A549 (cell line): Measurements from ENCODE around the gene TMEM123. TPM values are rescaled to one million over a fixed set of nuclear protein-coding genes. Genes with fewer than 3 reads are reported as not detected.

ENCODE experiments used
- ATAC-seq, 2 experiments: fragments of 200-7000 bp in 1 of 2; fragments of >200 bp in 1 of 2; cut with Nextera tagmentation in 1 of 2; cut with Tn5 transposase in 1 of 2; 3 replicates each; pipeline versions ENCODE4 v1.8.0 to v1.9.1; 2018 to 2020; ENCODE audit warnings: mild to moderate bottlenecking in 1 of 2, moderate library complexity in 1 of 2
- CTCF ChIA-PET: fragments of 300-600 bp; sonication (Branson Sonifier 250); formaldehyde crosslinking; extraction: SDS; loops from one replicate; lab custom pipeline; 2021; ENCODE audit warnings: antibody characterized with exemption, inconsistent platforms; lab: Yijun Ruan, JAX
- POLR2A ChIA-PET: fragments of 350-600 bp; formaldehyde crosslinking; extraction: SDS; loops from one replicate; lab custom pipeline; 2021; ENCODE audit warnings: antibody characterized with exemption, inconsistent platforms; lab: Yijun Ruan, JAX
- DNase-seq, 2 experiments: peaks; one replicate each; pipeline versions ENCODE4 v3.0.0 to v3.0.0-alpha.2; 2011 to 2016; ENCODE audit warnings: low read depth in 1 of 2, low spot score in 1 of 2
- FAIRE-seq: peaks from 2 replicates; lab custom pipeline; 2011; peaks lifted over from hg19 to GRCh38; lab: Jason Lieb, UNC
- H3K27ac ChIP-seq, 2 experiments: fragments of >200 bp; sonication (Bioruptor Twin); formaldehyde crosslinking; 3 replicates each; pipeline ENCODE4 v1.5.1; 2016 to 2017
- H3K4me1 ChIP-seq: fragments of >200 bp; sonication (Bioruptor Twin); formaldehyde crosslinking; 3 replicates; pipeline ENCODE4 v1.6.1; 2016
- H3K4me2 ChIP-seq: fragments of >200 bp; sonication (Bioruptor Twin); formaldehyde crosslinking; 3 replicates; pipeline ENCODE4 v1.6.1; 2016
- H3K4me3 ChIP-seq: fragments of >200 bp; sonication (Bioruptor Twin); formaldehyde crosslinking; 3 replicates; pipeline ENCODE4 v1.5.1; 2016
- H3K9me3 ChIP-seq: fragments of >200 bp; sonication (Bioruptor Twin); formaldehyde crosslinking; 3 replicates; pipeline ENCODE4 v1.6.1; 2016
- HOXA7 ChIP-seq: fragments of 250-450 bp; sonication (Bioruptor Pico); IDR thresholded peaks from 2 replicates; pipeline ENCODE4 v1.5.0; 2020; ENCODE audit warnings: mild to moderate bottlenecking, moderate library complexity
- MAFK ChIP-seq: fragments of 450-650 bp; IDR thresholded peaks from 2 replicates; pipeline ENCODE4 v1.6.1; 2014; ENCODE audit not compliant: partially characterized antibody
- WGBS: methylation state at CpG from one replicate; pipeline ENCODE4 v1.1.6; 2017; ENCODE audit errors: missing lambda C conversion rate; 5-methylcytosine and 5-hydroxymethylcytosine counted together
- polyA plus RNA-seq, 4 experiments: library from polyadenylated mRNA; depleted of rRNA in 3 of 4; stranded (reverse); fragments of >200 nt; fragmentation: RNase III in 1 of 4; extraction: RNeasy Plus Mini Kit Qiagen cat#74134 plus additional on column Dnase treatment in 1 of 4; gene quantifications; 2 replicates in 3 of 4; 3 replicates in 1 of 4; pipeline ENCODE4 v1.2.3, GENCODE V29; 2011 to 2017
- TF ChIP-seq, protein P1 (sequence below): IDR thresholded peaks from 2 replicates; pipeline ENCODE4 v1.6.1; 2012

Gene TMEM123
- polyA plus RNA-seq, 2 of the 4 experiments (the other 2 are of a cell fraction), result 199 to 458 TPM

DNA sequence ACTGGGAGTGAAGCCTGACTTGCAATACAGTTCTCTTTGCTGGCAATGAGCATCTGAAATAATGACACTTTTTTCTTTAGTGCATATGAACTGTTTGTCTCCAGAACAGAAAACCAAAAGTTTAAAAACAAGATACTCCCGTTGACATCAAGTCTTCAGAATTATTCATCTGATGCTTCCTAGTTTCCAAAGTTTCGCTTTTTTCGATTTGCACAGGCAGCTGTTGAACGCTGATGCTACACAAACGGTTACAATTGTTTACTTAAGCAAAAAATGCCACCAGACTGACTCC is 106.2 kb downstream of the TMEM123 start:
- Histone ChIP-seq H3K4me3 (peak overlapping the region; percentile 74), H3K9me3 (no peaks in the 10 kb centered on the region), H3K4me2 (peak overlapping the region; percentile 88), H3K4me1 (peaks cover 38% of the 10 kb centered on the region)
- 1% methylated on average over 5 of the region's 5 CpGs for WGBS
- POLR2A ChIA-PET, result no interaction called here
- FAIRE-seq, result no peak
- no peak for ATAC-seq
- CTCF ChIA-PET, result interaction anchor here (0.5 kb wide), 1 partner anchor 268 kb away, joined by 3 read pairs; no protein-coding TSS in a partner anchor
- TF ChIP-seq HOXA7 (CRISPR knock-in tag), result no peak
- TF ChIP-seq, protein P1, sequence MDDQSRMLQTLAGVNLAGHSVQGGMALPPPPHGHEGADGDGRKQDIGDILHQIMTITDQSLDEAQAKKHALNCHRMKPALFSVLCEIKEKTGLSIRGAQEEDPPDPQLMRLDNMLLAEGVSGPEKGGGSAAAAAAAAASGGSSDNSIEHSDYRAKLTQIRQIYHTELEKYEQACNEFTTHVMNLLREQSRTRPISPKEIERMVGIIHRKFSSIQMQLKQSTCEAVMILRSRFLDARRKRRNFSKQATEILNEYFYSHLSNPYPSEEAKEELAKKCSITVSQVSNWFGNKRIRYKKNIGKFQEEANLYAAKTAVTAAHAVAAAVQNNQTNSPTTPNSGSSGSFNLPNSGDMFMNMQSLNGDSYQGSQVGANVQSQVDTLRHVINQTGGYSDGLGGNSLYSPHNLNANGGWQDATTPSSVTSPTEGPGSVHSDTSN, result no peak
- TF ChIP-seq MAFK, result peak; percentile 46
- TF ChIP-seq, all 56 proteins: peak for 1
- peak overlapping the region; percentile 94 to 100 for H3K27ac ChIP-seq
- DNase-seq, result no peak

Other genes with a start within 250 kb of the TMEM123 start
- gene BIRC3, start 135.3 kb downstream of the TMEM123 start, polyA plus RNA-seq (2011; rRNA removed), result 13.8 and 17.5 TPM in 2 replicates
- 10.6 to 27.4 TPM (median 11.3 TPM) in 3 replicates for gene BIRC3, start 135.3 kb downstream of the TMEM123 start, polyA plus RNA-seq (2017; fragmentation: RNase III; extraction: RNeasy Plus Mini Kit Qiagen cat#74134 plus additional on column Dnase treatment)
- gene BIRC2, start 105.6 kb downstream of the TMEM123 start, polyA plus RNA-seq (2011; rRNA removed), result 60.4 and 70.9 TPM in 2 replicates
- 22.0 to 26.8 TPM (median 24.2 TPM) in 3 replicates for gene BIRC2, start 105.6 kb downstream of the TMEM123 start, polyA plus RNA-seq (2017; fragmentation: RNase III; extraction: RNeasy Plus Mini Kit Qiagen cat#74134 plus additional on column Dnase treatment)
- 54.8 and 62.9 TPM in 2 replicates for gene MMP7, start 78.0 kb upstream of the TMEM123 start, polyA plus RNA-seq (2011; rRNA removed)
- 8.9 to 10.9 TPM (median 10.1 TPM) in 3 replicates for gene MMP7, start 78.0 kb upstream of the TMEM123 start, polyA plus RNA-seq (2017; fragmentation: RNase III; extraction: RNeasy Plus Mini Kit Qiagen cat#74134 plus additional on column Dnase treatment)
- gene MMP20, start 172.6 kb upstream of the TMEM123 start, polyA plus RNA-seq (2011; rRNA removed), result not detected in 2 replicates
- gene MMP20, start 172.6 kb upstream of the TMEM123 start, polyA plus RNA-seq (2017; fragmentation: RNase III; extraction: RNeasy Plus Mini Kit Qiagen cat#74134 plus additional on column Dnase treatment), result not detected in 3 replicates